Astrocyte of the cerebellum (primary cell): ENCODE data around the gene TMEM132C.

Experiments
- DNase-seq: peaks from one replicate; pipeline ENCODE4 v3.0.0-alpha.2; 2011; ENCODE audit warnings: low read depth
- H3K4me3 ChIP-seq: 2 replicates; pipeline ENCODE4 v1.5.1; 2011; ENCODE audit warnings: mild to moderate bottlenecking, low read depth, low read length, moderate library complexity
- in situ Hi-C: cut with HindIII; loops from 2 replicates; pipeline ENCODE4 v1.10.0; 2017; ENCODE audit warnings: low sequenced_read_pairs
- TF ChIP-seq, protein P1 (sequence below): IDR thresholded peaks from 2 replicates; pipeline ENCODE4 v1.5.1; 2012; ENCODE audit warnings: low read length, low read depth, moderate library complexity, mild to moderate bottlenecking; ENCODE audit errors: missing control alignments

The TMEM132C gene

DNA sequence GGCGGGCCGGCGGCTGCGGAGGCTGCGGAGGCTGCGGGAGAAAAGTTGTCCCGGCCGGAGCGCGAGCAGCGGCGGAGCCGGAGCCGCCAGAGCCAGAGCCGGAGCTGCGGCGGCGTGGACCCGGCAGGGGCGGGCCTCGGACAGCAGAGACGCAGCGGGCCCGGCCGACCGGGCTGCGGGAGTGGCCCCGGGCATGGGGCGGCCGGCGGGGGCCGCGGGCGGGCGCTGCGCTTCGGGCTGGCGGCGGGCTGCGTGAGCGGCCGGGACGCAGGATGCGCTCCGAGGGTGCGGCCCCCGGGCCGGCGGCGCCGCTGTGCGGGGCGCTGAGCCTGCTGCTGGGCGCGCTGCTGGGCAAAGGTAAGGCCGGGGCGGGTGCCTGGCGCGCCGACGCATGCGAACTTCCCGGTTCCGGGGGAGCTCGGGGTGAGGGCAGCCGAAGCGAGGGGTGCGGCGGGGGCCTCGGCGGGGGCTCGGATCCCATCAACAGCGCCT is at the start of gene TMEM132C:
TSS of gene TMEM132C (plus strand) at position 40 of the 492 bp plus-strand sequence. CDS start at position 273, 233 bp downstream.
- DNase-seq, result no peak
- no peak within 1 kb of the TSS for H3K4me3 ChIP-seq
- TF ChIP-seq, protein P1, sequence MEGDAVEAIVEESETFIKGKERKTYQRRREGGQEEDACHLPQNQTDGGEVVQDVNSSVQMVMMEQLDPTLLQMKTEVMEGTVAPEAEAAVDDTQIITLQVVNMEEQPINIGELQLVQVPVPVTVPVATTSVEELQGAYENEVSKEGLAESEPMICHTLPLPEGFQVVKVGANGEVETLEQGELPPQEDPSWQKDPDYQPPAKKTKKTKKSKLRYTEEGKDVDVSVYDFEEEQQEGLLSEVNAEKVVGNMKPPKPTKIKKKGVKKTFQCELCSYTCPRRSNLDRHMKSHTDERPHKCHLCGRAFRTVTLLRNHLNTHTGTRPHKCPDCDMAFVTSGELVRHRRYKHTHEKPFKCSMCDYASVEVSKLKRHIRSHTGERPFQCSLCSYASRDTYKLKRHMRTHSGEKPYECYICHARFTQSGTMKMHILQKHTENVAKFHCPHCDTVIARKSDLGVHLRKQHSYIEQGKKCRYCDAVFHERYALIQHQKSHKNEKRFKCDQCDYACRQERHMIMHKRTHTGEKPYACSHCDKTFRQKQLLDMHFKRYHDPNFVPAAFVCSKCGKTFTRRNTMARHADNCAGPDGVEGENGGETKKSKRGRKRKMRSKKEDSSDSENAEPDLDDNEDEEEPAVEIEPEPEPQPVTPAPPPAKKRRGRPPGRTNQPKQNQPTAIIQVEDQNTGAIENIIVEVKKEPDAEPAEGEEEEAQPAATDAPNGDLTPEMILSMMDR, result no peak
- in situ Hi-C loops, result no loop called here

DNA sequence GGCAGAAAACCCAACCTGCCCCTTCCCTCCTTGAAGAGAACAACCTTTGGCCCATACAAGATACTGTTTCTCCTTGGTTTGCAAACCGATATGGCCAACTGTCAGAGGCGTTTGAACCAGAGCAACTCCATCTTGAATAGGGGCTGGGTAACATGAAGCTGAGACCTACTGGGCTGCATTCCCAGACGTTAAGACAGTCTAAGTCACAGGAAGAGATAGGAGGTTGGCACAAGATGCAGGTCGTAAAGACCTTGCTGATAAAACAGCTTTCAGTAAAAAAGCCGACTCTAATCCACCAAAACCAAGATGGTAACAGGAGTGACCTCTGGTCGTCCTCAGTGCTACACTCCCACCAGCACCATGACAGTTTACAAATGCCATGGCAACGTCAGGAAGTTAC is 42.7 kb upstream of the TMEM132C start:
- TF ChIP-seq, protein P1, result no peak
- no peak overlapping the region for H3K4me3 ChIP-seq
- no peak for DNase-seq
- in situ Hi-C loops, result no loop called here

DNA sequence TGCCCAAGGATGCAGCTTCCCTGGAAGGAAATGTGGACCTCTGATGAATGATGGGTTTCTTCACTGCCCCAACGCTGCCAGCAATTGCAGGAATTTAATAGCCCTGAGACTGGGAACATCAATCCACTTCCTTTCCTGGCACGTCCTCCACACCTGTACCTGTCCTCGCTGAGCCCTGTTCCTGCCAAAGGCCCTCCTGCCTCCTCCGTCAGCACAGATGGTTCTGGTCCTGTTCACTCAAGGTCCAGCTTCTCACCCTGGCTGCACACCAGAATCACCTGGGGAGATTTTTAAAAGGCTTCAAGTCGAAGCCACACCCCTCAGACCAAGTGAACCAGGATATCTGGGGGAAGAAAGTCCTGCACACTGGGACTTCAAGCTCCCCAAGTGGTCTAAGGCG is 38.4 kb upstream of the TMEM132C start:
- no peak for DNase-seq
- H3K4me3 ChIP-seq, result no peak overlapping the region
- TF ChIP-seq, protein P1, result no peak
- in situ Hi-C loops, result no loop called here

DNA sequence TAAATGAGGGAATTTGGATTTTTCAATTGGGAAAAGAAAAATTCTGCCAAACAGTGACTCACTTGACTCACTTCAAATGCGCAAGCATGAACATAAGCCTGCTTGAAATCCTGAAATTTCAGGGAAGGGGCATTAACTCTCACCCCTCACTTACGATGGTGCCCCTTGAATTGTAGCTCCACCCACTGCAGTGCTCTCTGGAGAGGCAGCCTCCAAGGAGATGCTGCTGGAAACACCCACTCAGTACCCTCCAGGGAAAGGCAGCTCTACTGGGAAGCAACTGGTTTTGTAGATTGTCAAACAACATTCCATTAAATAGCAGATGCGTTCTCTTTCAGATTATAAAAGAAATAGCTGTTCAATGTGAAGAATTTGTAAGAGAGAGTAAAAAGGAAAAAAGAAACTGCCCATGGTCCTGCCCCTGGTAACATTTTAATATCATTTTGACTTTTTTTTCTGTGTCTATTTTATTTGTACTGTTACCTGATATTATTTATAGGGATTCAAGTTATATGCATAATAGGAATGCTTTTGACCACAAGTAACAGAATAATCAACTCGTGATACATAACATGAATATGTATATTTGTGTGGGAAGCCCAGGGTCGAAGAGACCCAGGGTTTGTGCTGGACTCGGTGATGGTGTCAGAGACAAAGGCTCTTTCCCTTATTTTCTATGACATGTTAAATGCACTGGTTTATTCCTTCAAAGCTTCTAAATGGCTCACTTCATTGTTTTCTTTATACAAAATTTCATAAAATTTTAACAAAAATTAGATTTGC is 31.1 kb upstream of the TMEM132C start:
- in situ Hi-C loops, result no loop called here
- DNase-seq, result no peak
- no peak overlapping the region for H3K4me3 ChIP-seq
- TF ChIP-seq, protein P1, result no peak

DNA sequence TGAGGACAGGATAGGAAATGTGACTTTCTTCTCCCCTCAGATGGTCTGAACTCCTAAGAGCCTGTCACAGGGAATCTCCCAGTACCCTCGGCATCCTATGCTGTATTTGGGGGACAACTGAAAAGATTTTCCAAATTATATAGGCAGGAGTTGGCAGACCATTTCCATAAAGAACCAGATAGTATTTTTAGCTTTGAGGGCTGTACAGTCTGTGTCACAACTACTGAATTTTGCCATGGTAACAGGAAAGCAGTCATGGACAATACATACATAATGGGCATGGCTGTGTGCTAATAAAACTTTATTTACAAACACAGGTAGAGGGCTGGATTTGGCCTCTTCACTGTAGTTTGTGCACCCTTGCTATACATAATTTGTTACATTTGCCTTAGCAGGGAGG is 30.4 kb upstream of the TMEM132C start:
- in situ Hi-C loops, result no loop called here
- DNase-seq, result no peak
- TF ChIP-seq, protein P1, result no peak
- no peak overlapping the region for H3K4me3 ChIP-seq

DNA sequence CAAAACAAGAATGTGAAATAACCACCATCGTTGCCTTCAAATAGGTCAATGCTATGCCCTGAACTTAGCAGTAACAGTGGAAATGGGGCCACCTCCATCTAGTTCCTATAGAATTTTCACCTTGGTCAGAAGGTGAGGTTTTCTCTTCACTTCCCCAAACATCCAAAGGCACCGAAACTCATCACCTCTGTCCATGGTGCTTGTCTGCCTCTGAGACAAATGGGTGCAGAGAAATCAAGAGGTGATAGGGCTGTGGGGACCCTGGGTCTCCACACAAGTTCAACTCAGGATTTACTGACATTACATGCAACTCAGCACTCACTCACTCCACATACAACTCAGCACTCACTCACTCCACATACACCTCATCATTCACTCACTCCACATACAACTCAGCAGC is 26.2 kb upstream of the TMEM132C start:
- no peak for DNase-seq
- TF ChIP-seq, protein P1, result no peak
- H3K4me3 ChIP-seq, result no peak overlapping the region
- in situ Hi-C loops, result no loop called here
